Coronary artery (tissue), 2 donors: ENCODE data around the gene OR52E2.
"Not testable (repeated sequence)": the region's sequence is repeated elsewhere in the genome, so short reads cannot be mapped to it uniquely, and the experiment has no call there.

ENCODE experiments used
- DNase-seq: peaks from one replicate; pipeline ENCODE4 v3.0.0-alpha.2; 2017; ENCODE audit warnings: low spot score
- H3K27ac ChIP-seq, 2 donors: fragments of 200-600 bp; sonication (generic); one replicate each; pipeline ENCODE4 v1.5.1; 2016 to 2019
- H3K4me3 ChIP-seq: fragments of 200-600 bp; sonication (generic); 2 replicates; pipeline ENCODE4 v1.5.1; 2016; ENCODE audit warnings: mild to moderate bottlenecking, moderate library complexity
- TF ChIP-seq, protein P1 (sequence below): fragments of 200-600 bp; sonication (generic); IDR thresholded peaks from one replicate; pipeline ENCODE4 v1.5.1; 2019; ENCODE audit warnings: antibody characterized with exemption

Gene OR52E2

DNA sequence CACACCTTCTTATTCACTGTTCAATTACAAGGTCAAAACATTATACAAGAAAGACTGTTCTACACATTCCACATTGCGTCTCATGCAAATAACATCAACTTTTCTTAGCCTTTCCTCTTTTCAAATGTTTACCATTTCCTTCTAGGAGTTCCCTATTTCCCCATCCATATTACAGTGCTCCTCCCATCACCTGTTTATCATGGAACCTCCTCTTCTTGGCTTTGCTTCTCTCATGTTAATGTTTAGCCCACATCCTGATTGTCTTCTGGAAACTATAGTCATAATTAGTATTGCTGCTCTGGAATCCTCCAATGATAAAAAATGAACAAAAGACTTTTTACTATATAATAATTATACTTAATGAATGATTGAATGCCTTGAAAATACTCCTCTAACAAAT, 31.2 kb upstream of the OR52E2 start:
- Histone ChIP-seq H3K4me3 (no peak overlapping the region), H3K27ac (no peak overlapping the region)
- TF ChIP-seq, protein P1, sequence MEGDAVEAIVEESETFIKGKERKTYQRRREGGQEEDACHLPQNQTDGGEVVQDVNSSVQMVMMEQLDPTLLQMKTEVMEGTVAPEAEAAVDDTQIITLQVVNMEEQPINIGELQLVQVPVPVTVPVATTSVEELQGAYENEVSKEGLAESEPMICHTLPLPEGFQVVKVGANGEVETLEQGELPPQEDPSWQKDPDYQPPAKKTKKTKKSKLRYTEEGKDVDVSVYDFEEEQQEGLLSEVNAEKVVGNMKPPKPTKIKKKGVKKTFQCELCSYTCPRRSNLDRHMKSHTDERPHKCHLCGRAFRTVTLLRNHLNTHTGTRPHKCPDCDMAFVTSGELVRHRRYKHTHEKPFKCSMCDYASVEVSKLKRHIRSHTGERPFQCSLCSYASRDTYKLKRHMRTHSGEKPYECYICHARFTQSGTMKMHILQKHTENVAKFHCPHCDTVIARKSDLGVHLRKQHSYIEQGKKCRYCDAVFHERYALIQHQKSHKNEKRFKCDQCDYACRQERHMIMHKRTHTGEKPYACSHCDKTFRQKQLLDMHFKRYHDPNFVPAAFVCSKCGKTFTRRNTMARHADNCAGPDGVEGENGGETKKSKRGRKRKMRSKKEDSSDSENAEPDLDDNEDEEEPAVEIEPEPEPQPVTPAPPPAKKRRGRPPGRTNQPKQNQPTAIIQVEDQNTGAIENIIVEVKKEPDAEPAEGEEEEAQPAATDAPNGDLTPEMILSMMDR, result no peak
- DNase-seq, result no peak

DNA sequence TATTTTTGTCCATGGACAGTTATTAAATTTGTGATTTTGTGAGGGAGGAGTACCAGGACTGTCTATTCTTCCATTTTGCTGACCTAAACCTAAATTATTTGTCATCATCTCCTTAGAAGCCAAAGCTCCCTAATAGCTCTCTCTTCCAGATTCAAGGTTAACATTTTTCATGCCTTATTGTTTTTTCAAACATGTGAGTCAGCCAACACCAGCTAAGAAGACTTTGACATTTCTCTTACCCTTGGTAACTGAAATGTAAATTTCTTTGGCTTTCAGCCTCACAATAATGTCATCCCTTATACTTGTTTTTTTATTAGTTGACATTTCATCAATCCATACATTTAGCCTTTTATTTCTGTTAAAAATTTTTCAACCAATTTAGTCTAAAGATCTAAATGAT, 29.1 kb upstream of the OR52E2 start:
- DNase-seq, result no peak
- TF ChIP-seq, protein P1, result no peak
- Histone ChIP-seq H3K27ac (no peak overlapping the region), H3K4me3 (no peak overlapping the region)

DNA sequence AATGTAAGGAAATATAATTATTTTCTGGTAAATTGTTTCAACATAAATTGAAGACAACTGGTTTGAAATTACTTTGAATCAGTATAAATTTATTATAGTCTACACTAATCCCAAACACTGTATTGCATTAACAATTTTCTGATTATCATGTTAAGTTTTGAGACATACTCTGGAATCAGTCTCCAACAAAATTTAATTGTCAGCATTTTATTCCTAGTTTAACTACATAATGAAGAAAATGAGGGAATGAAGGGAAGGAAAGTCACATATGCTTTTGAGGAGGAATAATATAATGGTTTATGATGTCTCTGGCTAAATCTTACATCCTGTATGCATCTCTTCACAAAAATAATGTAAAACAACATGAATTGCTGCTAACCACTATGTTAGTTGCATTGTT, 24.2 kb upstream of the OR52E2 start:
- TF ChIP-seq, protein P1, result no peak
- Histone ChIP-seq H3K4me3 (no peak overlapping the region), H3K27ac (no peak overlapping the region)
- DNase-seq, result no peak

DNA sequence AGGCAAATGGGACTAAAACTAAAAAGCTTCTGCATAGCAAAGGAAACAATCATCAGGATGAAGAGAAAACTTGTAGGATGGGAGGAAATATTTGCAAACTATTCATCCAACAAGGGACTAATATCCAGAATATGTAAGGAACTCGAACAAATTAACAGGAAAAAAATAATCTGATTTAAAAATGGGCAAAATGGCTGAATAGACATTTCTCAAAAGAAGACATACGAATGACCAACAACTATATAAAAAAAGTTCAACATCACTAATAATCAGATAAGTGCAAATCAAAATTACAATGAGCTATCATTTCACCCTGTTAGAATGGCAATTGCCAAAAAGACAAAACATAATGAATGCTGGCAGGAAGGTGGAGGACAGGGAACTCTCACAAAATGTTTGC, 22.0 kb upstream of the OR52E2 start:
- no peak for DNase-seq
- TF ChIP-seq, protein P1, result no peak
- Histone ChIP-seq H3K27ac (no peak overlapping the region), H3K4me3 (no peak overlapping the region)

DNA sequence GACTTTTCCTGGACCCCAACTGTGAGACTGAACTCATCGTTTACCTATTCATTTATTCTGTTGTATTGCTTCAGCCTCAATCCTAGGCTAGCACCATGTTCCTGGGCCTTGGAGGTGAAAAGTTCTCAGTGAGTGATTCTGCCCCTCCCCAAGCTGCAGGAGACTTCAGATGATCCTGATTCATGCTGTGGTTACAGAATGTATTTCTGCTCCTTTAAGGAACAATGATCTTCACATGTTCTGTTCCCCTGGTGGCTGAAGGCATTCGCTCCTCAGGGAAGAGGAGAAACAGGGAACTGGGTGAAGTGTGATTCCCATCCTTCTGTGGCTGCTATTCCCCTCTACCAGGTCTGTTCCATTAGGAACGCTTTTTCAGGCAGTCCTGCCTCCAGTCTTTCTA, 12.4 kb upstream of the OR52E2 start:
- Histone ChIP-seq H3K27ac (no peak overlapping the region), H3K4me3 (no peak overlapping the region)
- TF ChIP-seq, protein P1, result no peak
- no peak for DNase-seq

DNA sequence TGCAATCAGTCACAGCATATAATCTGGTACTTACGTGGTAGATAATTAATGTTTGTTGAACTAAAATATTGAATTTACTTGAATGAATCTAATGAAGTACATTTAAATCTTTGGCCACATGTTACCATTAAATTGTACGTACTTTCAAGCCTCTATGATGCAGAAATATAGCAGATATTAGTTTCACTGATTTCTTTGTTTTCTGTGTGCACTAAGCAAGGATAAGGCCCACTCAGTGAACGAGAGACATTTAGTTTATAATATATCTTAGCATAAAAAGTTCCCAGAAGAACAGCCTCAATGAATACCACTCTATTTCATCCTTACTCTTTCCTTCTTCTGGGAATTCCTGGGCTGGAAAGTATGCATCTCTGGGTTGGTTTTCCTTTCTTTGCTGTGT, 9.8 kb upstream of the OR52E2 start, which contains the start of gene OR52E1:
OR52E1 (plus strand) TSS at position 301 of the 400 bp plus-strand sequence.
- TF ChIP-seq, protein P1, result no peak
- H3K27ac ChIP-seq, result no peak within 1 kb of the TSS
- H3K4me3 ChIP-seq, result no peak within 1 kb of the TSS
- no peak for DNase-seq

DNA sequence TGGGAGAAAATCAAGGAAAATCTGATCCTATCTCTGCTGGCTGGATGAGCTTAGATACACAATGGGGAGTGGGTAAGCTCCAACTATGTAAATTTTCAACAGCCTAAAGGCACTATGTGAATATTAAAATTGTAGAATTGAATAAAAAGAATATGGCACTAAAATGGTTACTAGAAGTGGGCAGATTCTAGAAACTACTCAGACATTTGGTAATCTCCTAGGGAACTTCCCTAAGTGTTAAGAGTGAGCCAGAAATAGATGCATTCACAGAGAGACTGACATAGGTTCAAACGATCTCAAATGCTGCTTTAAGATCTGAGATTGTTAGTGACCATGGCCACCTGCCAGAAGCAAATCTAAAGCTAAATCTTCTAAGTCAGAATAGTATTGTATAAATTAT, 5.6 kb upstream of the OR52E2 start:
- H3K4me3 ChIP-seq, result no peak overlapping the region
- DNase-seq, result no peak
- no peak overlapping the region for H3K27ac ChIP-seq
- TF ChIP-seq, protein P1, result no peak

DNA sequence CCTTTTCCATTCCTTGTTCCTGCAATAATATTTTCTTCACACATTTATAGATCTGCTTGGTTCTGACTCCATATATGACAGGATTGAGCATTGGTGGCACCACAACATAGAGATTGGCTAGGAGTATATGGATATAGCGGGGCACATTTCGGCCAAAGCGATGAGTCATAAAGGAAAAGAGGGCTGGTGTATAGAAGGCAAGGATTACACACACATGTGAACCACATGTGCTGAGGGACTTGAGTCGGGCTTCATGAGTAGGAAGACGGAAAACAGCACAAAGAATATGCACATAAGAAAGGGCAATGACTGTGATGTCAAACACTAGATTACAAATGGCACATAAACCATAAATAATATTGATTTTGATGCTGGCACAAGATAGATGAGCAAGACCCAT, 748 bp downstream of the OR52E2 start:
- not testable (repeated sequence) for H3K4me3 ChIP-seq, H3K27ac ChIP-seq, DNase-seq
